GM18868 (cell line): ENCODE measurements around the gene STX12.

Experiments
- ATAC-seq: cut with Tn5 transposase; IDR thresholded peaks from one replicate; pipeline ENCODE4 v1.9.1; 2021; ENCODE audit warnings: mild to moderate bottlenecking, moderate library complexity; ENCODE audit not compliant: unreplicated experiment

Gene STX12

DNA sequence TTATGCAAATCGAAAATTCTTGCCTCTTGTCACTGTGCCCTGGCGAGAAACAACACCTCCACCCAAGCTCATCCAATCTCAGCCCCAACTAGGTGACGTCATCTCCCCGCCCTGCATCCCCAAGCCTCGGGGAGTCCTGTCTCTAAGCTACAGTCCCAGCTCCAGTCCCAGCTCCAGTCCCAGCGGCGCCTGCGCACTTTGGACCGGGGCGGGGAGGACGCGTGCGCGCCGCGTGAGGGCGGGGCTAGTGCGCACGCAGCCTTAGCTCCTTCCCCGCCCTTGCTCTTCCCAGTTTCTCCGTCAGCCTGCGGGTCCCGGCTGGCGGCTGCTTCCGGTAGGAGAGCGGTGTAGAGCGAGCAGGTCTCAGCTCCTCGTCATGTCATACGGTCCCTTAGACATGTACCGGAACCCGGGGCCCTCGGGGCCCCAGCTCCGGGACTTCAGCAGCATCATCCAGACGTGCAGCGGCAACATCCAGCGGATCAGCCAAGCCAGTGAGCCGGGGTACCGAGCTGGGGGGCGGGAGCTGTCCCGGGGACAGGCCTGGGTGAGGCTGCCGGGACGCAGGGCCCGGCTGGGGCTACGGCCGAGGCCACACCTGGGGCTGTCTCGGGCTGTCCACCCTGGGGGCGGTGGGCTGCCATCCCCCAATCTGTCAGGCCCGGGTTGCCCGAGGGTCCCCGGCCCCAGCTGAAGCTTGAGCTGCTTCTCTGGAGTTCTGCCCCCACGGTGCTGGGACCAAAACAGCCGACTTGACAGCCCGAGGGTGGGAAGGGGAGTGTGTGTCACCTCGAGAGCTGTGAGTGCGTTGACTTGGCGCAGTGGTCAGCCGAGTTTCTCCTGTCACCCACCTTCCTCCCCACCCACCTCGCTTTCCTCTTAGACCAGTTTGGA lies at the start of gene STX12:
Gene STX12, plus strand, starts transcription at position 288 of the 894 bp plus-strand sequence. Its CDS starts 89 bp downstream, at position 377.
- peak; percentile 94 for ATAC-seq

DNA sequence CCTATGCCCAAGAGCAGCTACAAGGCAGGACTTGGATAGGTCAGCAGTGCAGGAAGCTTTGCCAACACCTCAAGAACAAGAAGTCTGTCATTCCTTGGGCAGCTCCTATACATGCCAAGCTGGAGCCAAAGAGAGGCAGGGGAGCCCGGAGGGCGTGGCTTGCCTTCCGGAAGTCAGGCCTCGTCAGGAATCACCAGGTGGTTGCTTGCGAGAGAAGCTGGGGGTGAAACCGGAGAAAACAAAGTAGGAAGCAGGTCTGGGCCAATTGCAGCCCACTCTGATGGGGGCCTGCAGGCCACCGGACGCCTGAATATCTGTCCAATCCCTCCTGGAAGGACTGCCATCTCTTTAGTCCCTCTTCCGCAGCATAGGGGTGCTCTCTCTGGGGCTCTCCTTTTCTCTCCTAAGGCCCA lies 48.1 kb upstream of the STX12 start:
- ATAC-seq, result no peak

DNA sequence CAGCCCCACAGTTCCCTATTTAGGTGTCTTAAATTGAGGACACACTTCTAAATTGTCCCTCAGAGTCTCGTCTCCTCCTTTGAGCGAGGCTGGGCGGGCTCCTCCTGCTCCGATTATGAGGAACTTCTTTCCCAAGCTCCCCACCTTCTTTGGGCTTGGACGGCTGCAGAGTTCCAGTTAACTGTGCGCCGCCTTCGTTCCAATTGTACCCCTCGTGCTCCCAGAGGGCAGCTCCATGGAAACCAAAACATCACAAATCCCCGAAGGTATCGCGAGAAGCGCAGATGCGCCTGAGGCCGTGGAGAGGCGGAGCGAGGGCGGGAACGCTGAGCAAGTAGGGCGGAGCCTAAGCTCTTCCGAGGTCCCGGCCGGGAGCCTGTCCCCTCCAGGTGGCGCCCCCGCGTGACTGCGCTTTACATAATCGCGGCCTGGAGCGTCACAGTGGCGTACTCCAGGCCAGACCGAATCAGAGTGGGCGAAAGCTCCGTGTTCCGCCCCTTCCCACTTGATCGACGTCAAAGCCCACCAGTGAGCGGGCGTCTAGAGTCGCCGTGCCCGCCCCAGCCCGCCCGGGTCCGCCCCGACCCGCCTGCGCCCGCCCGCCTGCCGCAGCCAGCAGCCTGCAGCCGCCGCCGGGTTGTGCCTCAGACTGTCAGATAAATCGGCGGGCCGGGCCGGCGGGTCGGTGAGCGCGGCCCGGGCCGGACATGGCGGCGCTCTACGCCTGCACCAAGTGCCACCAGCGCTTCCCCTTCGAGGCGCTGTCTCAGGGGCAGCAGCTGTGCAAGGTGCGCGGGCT lies 47.4 kb upstream of the STX12 start, which contains the start of gene FAM76A:
Gene FAM76A, plus strand, starts transcription at position 588 of the 799 bp plus-strand sequence. Its CDS starts 120 bp downstream, at position 708.
- ATAC-seq, result peak; percentile 91

DNA sequence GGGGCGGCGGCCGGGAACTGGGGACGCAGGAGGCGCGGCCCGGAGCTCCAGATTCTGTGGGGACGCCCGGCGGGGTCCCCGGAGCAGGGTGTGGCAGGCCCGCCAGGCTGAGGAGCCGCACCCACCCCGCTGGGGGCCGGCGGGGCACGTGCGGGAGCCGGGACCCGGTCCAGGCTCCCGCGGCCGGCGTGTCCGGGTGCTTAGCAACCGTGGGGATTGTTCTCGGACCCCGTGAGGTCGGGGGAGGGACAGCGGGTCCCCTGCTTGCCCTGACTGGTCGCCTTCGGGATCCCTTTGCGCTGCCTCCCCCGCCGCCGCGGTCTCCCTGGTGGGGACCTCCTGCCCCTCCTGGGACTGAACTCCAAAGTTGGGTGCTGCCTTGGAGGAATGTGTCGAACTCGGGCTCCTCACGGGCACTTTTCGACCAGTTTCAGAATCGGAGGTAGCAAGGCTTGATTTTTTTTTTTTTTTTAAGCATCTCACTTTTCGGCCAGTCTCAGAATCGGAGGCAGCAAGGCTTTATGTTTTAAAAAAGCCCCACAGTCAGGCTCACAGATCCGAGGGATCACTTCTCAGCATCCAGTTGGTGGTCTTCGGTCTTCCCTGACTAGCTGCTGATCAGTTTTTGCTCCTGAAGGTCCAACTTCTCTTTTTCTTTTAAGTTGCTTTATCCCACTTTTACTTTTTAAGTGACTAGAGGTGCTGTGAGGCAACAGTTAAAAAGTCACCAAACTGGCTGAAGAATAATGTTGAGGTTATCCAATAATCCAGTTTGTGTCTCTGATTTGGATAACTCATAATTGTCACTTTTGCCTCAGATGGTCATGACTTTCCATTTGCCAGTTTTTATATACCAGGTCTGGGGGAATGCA lies 46.6 kb upstream of the STX12 start:
- peak; percentile 26 for ATAC-seq

DNA sequence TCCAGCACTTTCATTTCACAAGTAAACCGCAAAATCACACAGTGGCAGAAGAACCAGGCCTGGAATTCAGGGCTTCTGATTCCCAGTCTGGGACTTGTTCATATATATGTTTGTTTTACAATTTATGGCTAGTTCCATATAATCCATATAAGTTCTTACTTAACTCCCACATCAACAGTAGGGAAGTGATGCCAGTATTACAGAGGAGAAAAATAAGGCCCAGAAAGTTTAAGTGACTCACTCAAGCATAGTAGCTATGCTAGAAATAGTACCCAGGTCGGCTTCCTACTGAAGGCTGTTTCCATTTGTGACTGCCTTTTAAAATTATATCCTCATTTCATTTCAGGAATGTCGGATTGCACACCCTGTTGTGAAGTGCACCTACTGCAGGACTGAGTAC lies 45.9 kb upstream of the STX12 start:
- ATAC-seq, result no peak

DNA sequence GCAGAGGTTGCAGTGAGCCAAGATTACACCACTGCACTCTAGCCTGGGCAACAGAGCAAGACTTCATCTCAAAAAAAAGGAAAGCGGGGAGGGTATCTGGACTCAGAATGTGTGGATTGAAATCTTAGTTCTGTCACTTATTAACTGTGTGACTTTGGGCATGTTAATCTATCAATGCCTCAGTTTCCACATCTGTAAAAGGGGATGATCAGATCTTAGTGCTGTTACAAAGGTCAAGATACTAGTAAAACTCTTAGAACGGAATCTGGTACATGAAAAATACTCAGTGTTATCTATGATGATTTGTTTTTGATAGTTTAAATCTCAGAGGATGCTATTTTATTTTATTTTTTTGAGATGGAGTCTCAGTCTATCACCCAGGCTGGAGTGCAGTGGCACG lies 36.8 kb upstream of the STX12 start:
- no peak for ATAC-seq

DNA sequence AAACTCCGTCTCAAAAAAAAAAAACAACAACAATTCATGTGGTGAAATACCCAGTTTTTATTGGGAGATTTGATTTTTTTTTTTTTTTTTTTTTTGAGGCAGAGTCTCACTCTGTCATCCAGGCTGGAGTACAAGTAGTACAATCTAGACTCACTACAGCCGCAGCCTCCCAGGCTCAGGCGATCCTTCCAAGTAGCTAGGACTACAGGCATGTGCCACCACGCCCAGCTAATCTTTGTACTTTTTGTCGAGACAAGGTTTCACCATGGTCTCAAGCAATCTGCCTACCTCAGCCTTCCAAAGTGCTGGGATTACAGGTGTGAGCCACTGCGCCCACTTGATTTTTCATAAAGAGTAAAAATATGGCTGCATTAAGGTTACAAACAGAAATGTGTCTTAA lies 31.9 kb upstream of the STX12 start:
- ATAC-seq, result no peak

DNA sequence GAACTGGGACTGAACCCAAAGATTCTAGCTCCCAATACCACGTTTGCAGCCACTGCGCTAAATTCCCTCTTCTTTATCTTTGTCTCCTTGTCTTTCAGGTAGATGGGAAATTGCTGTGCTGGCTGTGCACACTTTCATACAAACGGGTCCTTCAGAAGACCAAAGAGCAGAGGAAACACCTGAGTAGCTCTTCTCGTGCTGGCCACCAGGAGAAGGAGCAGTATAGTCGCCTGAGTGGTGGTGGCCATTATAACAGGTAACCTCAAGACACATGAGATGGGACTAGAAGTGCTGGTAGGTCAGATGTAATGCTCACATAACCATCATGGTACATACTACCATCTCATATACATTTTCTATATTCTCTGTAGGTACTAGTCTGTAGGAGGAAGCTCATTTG lies 28.5 kb upstream of the STX12 start:
- no peak for ATAC-seq

DNA sequence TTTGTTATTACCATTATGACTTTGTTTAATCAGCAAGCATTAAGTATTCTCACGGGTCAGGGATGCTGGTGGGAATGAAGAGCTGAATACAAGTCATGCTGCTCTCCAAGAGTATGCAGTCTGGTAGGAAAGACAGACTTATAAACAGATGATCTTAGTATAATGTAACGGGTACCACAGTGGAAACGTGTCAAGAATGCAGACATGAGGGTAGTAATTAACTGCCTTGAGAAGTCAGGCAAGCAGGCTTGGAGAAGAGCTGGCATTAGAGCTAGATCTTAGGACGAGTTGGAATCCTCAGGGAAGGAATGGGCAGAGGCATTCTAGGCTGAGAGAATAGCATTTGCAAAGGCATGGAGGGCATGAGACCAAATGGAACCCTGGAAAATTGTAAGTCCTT lies 27.6 kb upstream of the STX12 start:
- ATAC-seq, result no peak

DNA sequence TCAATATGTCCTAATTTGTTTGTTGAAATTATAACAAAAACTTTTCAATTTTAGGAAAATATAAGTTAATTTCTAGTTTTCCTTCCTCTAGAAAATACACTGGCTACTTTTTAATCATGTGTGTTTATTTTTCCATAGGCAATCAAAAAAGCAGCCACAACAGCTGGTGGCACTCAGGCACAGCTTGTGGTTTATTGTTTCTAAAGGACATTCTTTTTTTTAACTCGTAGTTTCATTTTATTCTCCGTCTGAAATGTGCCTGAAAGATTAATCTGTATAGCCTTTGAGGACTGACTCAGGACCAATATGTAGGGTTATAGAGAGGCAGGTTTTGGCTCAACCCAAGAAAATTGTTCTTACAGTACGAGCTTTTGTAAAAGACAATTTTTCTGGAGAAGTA lies 20.7 kb upstream of the STX12 start:
- ATAC-seq, result no peak

DNA sequence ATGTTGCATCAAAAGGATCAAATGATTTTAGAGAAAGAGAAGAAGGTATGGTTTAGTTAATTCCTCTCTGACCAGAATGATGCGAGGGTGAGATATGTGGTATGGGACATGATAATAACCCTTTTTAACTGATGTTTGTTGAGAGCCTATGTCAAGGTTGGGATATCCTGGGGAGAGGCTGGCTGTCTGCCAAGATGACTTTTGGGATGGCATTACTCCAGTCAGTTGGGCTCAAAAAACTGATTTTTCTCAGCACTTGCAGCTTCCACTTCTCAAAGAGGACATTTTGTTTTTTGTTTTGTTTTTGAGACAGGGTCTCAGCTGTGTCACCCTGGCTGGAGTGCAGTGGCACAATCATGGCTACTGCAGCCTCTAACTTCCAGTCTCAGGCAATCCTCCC lies 17.7 kb upstream of the STX12 start:
- ATAC-seq, result no peak

DNA sequence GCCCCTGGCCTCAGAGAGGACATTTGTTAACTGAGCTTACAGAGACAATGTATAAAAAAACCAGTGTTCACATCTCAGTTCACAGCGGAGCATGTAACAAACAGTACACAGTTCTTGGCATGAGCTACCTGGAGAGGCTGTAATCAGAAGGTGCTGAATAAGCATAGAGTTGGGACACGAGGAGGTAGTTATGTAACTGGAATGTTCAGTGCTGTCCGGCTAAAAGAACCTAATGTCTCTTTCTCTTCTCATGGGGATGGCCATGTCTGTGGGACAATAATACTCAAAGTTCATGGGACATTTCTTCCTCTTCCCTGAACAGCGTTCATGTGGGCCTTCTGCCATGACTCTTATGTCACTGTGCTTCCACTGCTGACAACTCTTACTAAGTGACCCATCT lies 17.2 kb upstream of the STX12 start:
- ATAC-seq, result no peak

DNA sequence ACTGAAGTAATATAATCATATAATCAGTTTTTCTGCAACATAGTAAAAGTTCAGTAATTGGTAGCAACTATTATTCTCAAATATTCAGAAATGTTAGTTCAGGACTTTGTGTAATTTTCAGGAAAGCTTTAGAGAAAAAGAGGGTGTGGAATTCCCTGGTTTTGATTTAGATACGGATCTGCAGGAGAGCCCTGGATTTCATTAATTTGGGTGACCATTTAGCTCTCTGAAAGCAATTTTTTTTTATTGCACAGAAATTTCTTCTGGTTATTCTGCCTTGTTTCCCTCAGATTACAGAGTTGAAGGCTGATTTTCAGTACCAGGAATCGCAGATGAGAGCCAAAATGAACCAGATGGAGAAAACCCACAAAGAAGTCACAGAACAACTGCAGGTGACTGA lies 13.8 kb upstream of the STX12 start:
- no peak for ATAC-seq

DNA sequence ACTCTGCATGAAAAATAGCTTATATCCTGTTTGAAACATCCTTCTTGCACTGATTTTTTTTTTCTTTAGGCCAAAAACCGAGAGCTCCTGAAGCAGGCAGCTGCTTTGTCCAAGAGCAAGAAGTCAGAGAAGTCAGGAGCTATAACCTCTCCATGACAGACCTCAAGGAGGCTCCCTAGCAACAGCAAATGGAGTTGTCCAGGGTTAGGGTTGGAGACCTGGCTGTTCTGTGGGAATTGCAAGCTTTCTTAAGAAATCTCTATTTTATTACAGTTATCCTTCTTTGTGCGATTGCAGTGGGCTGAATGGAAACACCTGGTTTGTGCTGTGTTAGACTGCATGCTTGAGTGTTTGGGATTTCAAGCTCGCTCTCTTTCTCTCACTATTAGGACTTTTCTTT lies 12.6 kb upstream of the STX12 start:
- ATAC-seq, result no peak

DNA sequence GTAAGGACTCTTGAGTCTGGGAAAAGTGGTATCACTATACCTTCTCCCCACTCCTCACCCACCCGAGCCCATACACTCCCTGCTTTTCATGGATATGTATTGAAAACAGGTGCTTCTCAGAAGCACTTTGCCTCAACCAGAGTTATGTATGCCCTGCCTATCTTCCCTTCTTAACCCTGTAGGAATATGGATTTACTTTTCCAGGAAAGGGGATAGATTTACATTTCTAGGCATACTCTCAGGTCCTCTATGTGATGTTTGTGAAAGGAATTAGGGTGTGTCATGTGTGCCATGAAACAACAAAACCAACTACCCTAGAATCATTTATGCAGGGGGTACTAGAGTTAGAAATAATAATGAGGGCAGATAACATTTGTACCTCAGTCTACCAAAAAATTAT lies 11.0 kb upstream of the STX12 start:
- no peak for ATAC-seq

DNA sequence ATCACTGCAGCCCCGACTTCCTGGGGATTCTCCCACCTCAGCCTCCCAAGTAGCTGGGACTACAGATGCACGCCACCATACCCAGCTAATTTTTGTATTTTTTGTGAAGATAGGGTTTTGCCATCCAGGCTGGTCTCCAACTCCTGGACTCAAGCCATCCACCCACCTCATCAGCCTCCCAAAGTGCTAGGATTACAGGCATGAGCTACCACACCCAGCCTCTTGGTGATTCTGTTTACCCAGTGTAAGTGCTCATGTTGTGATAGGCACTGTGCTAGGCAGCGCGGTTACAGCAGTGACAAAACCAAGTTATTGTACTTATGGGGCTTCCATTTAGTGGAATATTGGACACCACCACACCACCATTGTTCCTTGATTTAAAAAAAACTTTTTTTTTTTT lies 9.7 kb upstream of the STX12 start:
- ATAC-seq, result no peak

DNA sequence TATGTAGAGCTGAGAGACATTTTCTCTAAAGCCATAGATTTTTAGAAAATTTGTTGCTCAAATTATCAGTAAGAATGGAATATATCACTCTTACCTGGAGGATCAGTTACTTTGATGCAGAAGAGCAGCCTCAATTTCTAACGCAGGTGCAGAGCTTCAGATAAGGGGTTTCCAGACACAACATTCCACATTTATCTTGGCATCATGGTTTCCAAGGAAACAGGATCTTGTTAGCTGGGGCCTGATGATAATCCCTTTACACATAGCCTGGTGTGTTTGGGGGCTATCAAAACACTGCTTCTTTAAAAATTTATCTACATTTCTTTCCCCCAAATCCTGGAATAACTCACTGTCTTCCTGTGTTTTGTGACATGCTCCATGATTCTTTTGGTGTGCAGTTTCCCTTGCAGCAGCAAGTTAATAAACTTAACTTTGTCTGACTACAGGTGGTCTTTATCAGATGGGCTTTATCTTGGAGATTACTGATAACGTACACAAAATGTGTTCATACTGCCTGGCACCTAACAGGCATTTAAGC lies 2.7 kb upstream of the STX12 start:
- ATAC-seq, result no peak

DNA sequence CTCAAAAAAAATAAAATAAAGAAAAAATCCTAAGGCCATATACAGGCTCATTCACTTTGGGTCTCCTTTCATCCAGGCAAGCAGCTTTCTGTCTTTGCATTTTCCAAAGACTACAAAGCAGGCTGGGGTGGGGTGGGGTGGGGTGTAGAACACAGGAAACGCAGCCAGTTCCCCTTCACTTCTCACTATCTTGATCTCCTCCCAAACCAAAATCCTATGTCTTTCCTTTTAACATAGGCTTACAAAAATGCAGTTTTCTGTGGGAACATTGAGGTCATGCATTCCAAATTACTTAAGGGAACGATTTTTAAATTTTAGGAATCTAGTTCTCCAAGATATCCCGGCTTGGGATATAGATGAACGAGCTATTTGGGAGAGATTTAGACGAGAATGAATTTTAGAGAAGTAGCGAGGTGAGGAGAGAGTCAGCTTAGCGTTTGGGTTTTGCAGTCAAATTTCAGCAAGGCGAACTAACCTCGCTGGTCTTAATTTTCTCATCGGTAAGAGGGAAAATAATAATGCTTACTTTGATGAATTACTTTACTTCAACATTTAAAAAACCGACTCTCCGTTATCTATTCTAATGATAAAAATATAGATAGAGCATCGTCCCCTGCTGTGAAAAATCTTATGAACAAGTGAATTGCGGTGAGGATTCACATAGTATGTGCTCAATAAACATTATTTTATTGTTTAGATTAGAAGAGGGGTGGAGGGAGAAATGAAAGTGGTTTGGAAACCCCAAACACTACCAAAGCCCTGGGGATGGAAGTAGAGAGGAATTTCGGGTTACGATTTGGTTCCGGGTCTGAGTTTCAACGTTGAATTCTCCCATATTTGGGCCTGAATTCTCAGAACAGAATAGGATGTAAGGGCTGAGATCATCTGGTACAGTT lies 735 bp upstream of the STX12 start:
- ATAC-seq, result no peak

DNA sequence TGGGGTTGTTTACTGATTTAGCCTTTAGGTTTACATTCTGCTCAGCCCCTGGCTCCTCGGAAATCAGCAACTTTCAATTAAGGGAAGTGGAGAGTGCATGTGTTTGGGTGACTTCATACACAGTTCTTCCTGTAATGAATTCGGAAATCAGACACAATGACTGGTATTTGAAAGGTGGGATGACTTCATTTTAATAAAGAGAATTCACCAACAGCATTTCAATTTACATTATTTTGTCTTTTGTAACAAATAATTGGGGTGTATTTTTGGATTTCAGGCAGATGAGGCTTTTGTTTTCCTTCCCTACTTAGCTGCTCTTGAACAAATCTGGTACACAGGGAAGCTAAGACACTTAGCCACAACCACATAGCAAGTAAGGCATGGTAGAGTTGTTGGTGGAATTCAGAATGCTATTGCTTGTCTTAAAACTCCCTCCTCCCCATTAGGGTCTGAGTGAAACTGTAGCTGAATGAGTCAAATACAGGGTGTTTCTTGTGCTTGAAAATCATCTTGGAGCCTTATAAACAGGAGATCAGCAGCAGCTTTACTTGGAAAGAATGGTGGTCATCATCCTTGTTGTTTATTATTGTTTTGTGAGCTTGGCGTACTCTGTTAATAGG lies 917 bp downstream of the STX12 start:
- no peak for ATAC-seq
